T follicular helper cell (primary cell): ENCODE data around the gene CMSS1.
"Not testable (repeated sequence)": the region's sequence is repeated elsewhere in the genome, so short reads cannot be mapped to it uniquely, and the experiment has no call there.

Experiments used
- DNase-seq: peaks from one replicate; pipeline ENCODE4 v3.0.0-alpha.2; 2020; ENCODE audit warnings: low read depth

CMSS1 gene

DNA sequence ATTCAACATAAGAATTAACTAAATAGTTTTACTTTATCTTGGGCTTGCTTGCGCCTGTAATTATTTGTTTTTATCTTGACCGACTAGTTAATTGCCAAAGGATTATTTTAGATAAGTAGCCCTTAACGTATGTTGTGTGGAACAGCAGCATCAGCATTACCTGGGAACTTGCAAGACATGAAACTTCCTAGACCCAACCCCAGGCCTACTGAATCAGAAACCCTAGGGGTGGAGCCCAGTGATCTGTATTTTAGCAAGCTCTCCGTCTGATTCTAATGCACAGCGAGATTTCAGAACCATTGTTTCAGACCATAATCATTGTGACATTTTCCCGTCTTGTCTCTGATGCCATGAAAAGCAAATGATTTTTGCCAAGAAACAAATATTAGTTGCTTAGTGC lies 265.5 kb downstream of the CMSS1 start:
- DNase-seq = no peak

DNA sequence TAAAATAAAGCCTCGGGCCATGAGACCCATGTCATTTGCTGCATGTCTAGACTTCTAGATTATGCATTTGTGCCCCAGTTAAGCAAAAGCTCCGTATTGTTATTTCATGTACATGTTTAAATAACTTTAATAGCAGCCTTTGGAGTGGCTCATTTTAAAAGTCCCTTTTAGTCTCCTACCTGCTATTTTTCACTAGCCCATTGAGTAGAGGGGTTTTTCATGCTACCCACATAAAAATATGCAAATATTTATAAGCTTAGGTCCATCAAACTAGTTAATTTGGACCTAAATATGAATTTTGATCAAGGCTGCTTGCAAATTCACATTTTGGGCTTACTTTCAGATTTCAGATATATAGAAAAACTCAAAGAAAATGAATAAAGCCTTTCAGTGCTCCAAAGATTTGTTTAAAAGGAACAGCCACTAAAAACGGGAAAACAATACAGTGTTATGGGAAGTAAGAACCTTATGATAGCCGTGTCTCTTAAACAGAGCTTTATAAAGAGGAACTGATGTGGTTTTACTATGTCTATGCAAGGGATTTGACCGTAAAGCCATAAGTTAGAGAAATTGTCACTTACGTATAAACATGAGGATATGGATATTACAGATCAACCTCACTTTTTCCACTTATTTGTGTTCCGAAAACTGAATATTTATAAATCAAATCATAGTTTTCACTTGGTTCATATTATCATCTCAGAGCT lies 266.6 kb downstream of the CMSS1 start:
- DNase-seq = no peak

DNA sequence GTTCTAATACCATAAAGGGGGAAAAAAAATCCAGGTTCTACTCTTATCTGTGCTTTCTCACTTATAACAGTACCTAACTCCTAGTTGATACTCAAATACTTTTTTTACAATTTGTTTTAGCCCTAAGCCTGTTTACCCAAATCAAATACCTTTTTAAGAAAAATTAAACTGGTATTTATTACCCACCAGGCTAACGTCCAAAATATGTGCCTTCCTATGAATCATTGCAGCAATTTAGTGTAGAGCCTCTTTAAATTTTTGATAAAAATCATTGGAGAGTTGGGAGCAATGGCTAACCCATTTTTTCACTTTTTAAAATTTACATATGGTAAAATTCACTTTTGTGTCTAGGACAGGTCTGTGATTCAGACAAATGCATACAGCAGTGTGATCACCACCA lies 268.7 kb downstream of the CMSS1 start:
- DNase-seq = no peak

DNA sequence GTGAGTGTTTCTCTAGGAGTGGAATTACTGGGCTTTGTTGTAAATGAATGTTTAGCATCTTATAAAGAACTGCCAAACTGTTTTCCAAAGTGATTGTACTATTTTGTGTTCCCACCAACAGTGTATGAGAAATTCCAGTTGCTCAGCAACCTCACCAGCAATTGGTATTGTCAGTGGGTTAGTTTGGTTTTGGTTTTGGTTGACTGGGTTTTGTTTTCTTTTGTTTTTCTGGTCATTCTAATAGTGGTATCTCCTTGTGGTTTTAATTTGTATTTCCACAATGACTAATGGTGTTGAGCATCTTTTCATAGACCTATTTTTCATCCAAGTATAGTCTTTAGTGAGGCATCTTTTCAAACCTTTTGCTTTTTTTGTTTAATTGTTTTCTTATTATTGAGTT lies 269.5 kb downstream of the CMSS1 start:
- DNase-seq = no peak

DNA sequence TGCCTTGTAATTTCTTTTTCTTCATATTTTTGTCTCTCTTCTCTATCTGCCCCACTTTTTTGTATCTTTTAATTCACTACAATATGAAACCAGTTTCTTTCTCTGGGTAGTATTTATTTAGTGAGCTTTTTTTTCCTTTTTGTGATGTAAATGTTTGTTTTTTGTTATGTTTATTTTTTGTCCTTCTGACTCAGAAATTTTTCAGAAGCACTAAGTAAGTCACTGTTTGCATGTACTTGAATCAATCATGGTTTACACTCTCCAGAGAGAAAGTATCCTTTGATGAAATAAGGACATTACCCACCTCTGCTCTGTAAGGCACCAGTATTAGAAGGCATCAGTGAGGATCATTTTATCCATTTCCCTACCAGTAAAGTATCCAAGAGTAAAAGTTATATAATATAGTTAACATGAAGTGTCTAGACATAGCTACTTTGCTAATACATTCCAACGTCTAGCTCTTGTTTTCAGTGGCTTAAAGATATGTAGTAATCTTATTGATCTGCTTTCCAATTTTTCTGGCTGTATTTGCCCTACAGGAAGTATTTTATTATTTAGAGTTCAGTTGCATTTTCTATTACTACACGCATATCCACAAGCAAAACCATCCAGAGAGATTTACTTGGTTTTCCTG lies 271.2 kb downstream of the CMSS1 start:
- DNase-seq = no peak

DNA sequence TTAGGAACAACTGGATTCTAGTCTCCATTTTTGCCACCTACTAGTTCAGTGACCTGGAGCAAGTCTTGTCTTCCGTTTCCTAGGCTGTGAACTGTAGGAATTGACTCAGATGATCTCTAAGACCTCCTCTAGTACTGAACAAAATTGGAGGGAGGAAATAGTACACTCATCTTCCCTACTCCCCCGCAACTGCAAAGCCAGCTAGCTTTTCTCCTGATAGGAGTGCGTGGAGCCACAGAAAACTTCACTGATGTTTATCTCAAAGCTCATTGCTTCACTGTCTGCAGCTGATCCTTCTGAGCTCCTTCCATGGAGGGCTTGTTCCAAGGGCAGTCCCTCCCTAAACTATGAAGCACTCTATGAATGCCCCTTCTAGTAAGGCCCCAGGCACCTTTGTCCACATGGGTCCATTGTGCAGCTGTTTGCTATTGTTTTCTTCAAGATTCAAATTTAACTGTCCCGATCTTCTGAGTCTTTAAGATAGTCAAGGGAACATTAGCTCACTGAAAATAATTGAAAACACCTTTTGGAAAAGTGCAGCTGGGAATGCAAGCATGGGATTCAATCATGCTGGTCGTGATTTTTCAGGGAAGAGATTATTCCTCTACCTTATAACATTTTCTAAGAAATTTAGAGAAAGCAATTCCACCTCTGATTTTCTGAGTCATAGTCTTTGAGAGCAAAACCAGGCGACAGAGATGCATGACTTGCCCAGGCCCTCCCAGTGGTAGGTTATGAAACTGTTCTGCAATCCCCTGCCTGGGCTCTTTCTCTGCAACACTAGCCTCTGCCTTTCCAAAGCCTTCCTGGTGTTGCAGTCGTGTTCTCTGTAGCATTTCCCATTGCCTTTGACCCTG lies 272.4 kb downstream of the CMSS1 start:
- DNase-seq = no peak

DNA sequence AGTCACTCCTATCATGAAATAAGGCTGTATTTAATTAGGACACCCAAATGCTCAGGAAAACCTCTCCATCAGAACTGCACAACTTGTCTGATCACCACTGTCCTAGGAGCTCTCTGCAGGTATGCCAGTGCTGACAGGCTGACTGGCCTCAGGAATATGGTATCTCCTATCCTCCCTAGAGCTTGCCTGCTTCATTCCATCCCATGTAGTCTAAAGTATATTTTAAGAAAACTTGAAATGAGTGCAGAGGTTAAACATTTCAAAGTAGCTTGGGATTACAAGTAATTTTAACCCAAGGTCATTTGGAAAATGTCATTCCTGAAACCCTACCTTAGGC lies 273.0 kb downstream of the CMSS1 start:
- DNase-seq = no peak

DNA sequence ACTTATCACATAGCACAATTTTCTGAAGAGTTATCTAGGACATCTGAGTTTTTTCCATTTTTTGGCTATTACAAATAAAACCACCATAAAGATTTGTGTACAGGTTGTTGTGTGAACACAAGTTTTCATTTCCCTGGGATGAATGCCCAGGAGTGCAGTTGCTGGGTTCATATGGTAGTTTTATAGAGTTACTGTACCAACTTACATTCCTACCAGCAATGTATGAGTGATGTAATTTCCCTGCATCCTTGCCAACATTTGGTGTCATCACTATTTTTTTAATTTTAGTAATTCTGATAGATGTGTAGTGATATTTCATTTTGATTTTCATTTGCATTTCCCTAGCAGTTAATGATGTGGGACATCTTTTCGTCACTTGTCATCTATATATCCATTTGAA lies 276.2 kb downstream of the CMSS1 start:
- DNase-seq = no peak

DNA sequence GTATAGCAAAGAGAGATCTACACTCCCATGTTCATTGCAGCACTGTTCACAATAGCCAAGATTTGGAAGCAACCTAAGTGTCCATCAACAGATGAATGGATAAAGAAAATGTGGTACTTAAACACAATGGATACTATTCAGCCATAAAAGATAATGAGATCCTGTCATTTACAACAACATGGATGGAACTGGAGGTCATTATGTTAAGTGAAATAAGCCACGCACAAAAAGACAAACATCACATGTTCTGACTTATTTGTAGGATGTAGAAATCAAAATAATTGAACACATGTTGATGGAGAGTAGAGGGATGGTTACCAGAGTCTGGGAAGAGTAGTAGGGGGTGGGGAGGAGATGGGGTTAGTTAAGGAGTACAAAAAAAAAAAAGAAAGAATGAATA lies 278.6 kb downstream of the CMSS1 start:
- DNase-seq = not testable (repeated sequence)

DNA sequence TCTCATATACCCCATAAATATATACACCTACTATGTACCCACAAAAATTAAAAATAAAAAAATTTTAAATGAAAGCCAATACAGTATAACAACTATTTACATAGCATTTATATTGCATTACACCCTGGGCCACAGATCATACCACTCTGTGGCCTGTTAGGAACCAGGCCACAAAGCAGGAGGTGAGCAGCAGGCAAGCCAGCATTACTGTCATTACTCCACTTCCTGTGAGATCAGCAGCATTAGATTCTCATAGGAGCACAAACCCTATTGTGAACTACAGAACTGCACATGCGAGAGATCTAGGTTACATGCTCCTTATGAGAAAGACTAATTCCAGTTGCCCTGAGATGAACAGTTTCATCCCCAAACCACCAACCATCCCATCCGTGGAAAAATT lies 279.2 kb downstream of the CMSS1 start:
- DNase-seq = no peak

DNA sequence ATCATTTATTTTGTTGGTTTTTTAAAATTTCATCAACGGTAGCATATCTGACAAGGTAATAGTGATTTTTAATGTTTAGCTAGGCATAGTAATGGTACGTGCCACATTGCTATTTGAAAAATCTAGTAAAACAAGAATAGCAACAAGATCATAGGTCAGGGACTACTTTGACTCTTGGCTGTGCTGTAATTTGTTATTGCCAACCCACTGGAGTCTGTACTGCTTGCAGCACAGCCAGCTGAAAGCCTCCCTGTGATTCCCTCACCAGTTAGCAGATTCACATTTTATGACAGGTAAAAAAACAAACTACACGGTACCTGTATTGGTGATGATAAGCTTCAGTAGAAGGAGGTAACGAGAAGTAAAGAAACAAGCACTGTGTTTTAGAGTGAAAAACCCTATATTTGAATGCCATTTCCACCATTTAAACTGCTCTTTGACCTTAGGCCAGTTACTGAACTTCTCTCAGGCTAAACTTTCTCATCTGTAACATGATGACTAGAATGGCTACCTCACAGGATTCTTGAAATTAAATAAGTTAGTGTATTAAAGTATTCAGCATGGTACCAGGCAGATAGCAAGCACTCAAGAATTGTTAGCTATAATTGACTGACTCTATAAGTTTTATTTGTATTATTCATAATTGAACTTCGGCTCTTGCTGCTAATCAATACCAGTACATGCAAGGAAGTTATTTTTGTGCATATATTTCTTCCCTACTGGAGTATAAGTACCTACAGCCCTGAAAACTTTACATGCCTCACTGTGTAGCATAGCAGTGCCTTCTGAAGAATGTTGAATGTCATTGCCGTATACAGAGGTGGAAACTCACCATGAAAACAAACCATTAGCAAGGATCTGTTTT lies 280.5 kb downstream of the CMSS1 start:
- DNase-seq = no peak

DNA sequence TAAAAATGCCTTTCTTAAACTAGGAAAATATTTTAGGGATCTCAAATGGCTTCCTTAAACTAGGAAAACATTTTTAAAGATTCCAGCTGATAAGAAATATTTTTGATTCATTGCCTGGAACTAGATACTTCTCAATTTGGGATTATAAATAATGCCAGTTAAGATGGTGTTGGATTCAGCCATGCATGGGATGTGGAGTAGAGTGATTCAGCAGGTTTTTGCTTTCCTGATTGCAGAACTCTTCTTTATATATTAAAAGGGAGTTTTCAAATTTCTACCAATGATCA lies 281.1 kb downstream of the CMSS1 start:
- DNase-seq = no peak

DNA sequence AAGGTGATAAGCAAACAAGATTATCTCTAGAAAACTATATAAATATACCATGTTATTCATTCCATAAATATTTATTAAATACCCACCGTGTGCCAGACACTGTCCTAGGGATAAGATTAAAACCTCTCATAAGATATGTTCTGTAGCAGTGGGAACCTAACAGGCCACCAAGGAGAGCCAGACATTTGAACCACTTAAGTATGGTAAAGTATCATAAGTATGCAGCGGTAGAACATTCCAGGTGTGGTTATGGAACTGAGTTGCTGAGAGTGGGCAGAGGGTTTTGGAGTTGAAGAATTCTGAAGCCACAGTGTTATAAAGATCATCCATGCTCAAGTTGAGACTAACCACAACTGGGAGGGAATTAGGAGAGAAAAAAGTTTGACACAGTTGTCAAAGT lies 282.0 kb downstream of the CMSS1 start:
- DNase-seq = no peak

DNA sequence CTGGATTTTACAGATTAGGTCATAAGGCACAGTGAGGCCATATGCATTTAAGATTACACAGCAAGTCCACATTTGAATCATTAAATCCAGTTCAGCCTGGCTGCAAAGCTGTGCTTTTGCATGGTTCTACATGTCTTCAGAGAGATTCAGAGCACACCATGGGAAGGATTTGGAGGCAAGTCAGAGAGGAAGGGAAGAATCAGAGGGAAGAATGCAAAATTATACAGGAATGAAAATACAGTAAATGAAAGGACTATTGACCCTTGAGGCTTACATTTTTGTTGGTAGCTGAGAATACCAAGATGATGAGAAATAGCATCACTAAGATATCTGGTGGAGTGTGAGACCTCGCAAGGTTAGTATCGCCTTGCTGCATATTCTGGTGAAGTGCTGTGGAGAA lies 282.8 kb downstream of the CMSS1 start:
- DNase-seq = no peak

DNA sequence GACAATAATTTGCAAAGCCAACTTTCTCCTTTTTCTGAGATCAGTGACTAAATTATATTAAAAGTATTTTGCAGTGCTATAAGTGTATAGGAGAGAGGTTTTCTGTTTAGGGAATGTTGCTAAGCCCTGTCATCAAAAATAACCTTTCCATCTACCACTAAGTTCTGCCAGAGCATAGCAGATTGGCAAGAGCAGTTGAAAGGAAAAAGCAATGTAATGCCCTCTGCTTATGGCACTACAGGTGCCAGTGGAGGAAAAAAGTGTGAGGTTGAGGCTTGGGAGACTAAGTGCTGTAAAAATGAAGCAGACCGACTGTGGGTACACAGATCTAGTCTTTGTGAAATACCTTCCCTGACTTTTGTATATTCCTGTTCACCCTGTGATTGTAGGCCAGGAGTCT lies 285.1 kb downstream of the CMSS1 start:
- DNase-seq = no peak

DNA sequence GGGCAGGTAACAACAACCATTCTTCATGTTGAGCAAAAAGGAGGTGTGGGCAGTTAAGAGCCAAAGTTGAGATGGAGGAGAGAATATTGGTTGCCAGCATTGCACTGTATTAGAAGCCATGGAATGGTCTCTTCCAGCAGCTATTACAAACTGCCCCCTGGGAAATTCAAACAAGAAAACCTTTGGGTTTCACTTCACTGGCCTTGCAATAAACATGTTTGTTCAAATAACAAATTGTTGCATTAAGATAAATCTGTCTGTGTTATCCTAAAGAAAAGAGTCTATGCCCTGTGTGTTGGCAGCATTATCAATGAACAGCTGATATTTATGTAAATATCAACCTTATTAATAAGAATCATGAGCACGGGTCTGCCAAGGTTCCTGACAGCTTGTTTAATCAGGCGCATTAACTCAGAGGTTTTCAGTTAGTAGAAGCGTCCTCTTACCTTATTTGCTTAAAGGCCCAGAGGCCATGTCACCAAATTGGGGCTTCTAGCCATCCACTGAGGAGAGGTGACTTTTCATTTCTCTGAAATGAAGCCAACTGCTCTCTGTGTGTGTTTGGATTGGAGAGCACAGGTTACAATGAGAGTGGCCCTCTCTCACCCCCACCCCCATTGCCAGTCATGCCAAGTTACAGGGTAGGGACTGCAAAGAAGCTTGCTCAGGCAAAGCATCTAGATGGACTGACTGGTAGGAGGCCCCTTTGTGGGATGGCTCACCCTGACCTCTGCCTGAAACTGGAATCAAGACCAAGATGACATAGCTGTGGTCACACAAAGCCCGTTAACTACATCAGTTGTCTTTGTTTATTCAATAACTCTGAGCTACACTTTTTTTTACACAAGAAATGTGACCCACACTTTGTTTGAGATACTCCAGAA lies 286.1 kb downstream of the CMSS1 start:
- DNase-seq = no peak

DNA sequence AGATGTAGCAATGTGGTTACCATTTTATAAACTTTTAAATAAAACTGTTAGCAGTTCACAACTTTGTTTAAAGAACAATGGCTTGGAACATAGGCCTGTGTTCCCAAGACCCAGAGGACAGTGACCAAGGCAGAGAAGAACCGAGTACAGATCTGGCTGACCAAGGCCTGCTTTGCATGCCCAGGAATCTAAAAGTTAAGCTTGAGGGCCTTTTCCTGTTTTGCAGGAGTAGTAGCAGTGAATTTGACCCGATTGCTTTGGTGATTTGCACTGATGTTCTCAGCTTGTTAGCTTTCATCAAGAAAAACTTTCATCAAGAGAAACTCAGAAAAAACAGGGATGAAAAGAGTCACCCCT lies 286.8 kb downstream of the CMSS1 start:
- no peak for DNase-seq

DNA sequence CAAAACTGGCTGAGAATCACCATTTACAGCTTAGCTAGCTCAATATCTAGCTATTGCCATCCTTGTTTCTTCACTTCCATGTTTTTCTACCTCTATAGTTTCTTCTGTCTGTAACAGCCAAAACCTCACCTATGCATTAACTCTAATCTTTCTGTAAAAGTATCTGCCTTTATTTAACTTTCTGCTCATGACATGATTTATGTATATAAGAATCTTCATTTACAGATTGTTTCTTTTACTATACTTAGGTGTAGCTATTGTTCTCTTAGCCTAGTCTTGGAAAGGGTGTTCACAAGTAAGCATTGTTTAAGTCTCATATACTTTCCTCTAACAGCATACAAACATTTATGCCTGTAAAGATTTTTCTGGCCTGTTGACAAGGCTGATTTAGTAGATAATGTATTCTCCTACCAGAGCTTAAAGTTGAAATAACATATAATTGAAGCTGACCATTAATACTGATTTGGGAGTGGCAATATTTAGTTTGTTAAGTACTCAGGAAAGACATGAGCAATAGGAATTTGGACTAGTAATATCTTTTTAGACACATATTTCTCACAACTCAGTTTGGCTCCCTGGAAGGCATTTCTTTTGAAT lies 287.3 kb downstream of the CMSS1 start:
- no peak for DNase-seq

DNA sequence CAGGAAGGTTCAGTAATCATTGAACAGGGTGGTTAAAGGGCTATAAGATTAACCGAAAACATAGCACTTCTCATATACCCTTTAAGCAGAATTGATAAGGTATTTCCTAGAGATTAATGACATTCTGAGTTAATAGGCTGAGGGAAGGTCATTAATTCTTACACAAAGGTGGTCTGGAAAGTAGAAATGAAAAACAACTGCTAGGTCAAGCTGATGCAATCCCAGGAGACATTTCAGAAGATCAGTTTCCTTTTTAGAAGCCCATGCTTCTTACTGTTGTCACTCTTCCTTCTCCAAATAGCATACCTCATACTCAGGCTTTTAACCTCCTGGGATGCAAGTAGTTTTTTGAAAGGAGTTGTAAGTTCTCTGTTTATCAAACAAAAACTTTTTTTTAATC lies 287.8 kb downstream of the CMSS1 start:
- no peak for DNase-seq

DNA sequence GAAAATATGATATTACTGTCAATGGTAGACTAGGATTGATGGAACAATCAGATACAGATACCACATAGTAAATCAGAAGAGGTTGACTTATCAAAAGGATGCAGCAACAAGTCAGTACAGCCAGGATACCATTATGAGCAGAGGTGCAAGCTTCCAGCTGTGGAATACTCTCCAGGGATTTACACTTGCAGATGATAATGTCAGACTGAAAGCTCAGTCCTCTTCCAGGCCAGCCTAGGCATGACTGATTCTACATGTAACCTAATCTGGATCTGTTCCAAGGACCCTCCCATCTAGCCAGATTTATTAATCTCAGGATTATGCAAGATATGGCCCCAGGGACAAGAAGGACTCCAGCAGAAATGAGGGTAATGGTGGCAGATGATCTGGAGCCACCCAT lies 288.4 kb downstream of the CMSS1 start:
- DNase-seq = no peak

DNA sequence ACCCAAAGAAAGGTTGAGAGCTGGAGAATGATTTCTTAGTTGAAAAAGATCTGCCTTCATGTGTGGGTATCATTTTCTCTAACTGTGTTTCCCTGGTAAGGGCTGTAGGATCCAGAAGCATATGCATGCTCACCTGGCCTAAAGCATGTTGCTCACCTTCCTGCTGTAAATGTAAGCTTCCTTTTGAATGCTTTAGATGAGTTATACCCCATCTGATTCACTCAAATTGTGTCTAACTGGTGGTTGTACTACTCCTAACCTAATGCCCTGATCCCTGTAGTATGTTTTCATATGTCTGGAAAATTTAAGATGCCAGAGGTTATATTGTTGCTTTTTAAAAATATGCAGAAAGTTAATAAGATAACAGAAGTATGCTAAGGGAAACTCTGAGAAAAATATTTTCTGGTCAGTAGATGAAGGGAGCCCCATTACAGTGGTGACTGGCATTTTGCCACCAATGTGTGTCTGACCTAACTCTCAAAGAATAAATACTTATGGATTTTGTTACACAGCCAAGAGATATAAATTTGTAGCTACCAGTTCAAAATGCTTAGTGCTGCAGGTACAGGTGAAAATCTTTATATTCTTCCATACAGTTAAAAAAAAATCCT lies 289.0 kb downstream of the CMSS1 start:
- DNase-seq = no peak
